Measurements from ENCODE around the gene CELF2.

DNA sequence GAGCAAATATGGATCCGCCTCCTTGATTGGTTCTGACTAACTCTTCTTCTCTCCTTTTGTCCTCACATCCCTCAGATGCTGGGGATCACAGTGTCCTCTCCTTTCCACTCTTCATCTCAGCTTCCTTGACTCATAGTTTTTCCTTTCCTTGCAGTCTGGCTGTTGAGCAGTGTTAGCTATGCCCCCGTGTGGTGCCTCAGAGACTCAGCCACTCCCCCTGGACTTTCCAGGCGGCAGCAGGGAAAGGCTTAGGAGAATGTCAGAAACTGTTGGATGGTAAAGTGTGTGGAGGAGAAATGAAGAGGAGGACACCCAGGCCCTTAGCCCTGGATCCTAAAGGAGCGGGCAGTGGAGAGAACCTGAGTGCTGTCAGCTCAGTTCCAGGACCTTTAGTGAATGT is 267.5 kb downstream of the CELF2 start:
- TF ChIP-seq, protein P1, sequence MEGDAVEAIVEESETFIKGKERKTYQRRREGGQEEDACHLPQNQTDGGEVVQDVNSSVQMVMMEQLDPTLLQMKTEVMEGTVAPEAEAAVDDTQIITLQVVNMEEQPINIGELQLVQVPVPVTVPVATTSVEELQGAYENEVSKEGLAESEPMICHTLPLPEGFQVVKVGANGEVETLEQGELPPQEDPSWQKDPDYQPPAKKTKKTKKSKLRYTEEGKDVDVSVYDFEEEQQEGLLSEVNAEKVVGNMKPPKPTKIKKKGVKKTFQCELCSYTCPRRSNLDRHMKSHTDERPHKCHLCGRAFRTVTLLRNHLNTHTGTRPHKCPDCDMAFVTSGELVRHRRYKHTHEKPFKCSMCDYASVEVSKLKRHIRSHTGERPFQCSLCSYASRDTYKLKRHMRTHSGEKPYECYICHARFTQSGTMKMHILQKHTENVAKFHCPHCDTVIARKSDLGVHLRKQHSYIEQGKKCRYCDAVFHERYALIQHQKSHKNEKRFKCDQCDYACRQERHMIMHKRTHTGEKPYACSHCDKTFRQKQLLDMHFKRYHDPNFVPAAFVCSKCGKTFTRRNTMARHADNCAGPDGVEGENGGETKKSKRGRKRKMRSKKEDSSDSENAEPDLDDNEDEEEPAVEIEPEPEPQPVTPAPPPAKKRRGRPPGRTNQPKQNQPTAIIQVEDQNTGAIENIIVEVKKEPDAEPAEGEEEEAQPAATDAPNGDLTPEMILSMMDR (IDR thresholded peaks at IDR 0.05; ENCODE audit: poor library complexity): peak; percentile 35
- TF ChIP-seq EZH2 (IDR thresholded peaks at IDR 0.05; ENCODE audit: borderline replicate concordance) (no peak), EZH2phosphoT487 (IDR thresholded peaks at IDR 0.05; ENCODE audit: low read depth, severe bottlenecking, unreplicated experiment) (no peak)

All from hepatocyte (in vitro differentiated cells).